ENCODE data around the gene L3MBTL4. TPM values are rescaled to one million over a fixed set of nuclear protein-coding genes. Genes with fewer than 3 reads are reported as not detected.
"Not testable (repeated sequence)": the region's sequence is repeated elsewhere in the genome, so short reads cannot be mapped to it uniquely, and the experiment has no call there.

L3MBTL4 gene
- total RNA-seq, 2 experiments from 2014 or later = 0.13 to 0.17 TPM

DNA sequence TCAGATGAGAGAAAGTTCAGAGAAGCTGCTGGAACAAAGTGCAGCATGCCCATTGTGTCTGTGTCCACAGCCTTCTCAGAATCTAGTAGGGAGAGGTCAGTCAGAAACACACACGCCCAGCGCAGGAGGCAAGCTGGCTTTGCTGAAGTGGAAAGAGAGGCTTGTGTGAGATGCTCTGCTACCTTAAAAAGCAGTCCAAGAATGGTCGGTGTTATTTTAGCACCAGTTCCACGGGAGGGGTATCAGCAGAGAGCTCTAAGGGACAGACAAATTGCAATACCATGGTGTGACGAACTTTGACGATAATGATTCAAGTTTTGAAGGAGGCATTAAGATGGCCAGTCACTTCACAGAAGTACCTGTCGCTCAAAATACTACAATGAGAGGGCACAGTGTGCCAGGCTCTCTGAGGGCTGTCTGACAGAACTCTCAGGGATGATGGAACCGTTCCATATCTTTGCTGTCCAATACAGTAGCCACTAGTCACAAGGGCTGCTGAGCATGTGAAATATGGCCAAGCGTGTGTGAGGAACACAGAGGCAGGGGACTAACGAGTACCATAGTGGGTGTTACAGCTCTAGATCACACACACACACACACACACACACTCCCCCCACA, 281.9 kb downstream of the L3MBTL4 start:
- ChIA-PET CTCF (no interaction called here), POLR2A (no interaction called here)

DNA sequence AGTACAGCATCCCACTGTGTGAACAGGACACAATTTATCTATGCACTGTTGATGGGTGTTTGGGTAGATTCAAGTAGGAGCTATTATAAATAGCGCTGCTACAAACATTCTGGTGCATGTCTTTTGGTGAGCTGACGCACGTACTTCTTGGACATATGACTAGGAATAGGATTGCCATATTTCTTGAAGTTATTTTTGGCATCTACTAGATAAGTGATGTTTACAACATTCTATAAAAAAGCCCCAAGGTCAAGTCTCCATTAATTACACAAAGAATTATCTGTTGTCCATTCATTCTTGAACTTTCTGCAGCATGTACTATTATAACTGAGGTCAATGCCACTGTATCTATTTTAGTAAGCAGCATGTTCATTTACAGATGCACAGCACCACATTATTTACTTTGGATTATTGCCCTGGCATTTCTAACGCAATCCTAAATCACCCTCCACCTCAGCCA, 293.9 kb downstream of the L3MBTL4 start:
- CTCF ChIA-PET = no interaction called here
- POLR2A ChIA-PET = no interaction called here

DNA sequence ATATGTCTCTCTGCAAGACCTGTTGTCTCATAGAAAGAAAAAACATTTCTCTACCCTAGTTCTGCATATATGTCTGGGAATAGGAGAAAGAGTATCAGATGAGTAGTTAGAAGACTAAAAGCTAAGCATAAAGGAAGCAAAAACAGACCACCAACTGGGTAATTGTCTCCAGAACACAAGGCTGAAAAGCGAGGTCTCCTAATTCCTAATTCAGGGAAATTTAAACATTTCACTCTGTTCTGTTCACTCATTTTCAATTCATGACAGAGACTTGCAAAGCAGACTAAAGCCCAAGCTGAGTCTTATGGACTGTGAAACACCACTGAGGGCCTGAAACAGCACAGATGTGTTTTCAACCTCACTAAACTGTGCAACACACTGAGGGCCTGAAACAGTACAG, 294.9 kb downstream of the L3MBTL4 start:
- ChIA-PET POLR2A (no interaction called here), CTCF (no interaction called here)

DNA sequence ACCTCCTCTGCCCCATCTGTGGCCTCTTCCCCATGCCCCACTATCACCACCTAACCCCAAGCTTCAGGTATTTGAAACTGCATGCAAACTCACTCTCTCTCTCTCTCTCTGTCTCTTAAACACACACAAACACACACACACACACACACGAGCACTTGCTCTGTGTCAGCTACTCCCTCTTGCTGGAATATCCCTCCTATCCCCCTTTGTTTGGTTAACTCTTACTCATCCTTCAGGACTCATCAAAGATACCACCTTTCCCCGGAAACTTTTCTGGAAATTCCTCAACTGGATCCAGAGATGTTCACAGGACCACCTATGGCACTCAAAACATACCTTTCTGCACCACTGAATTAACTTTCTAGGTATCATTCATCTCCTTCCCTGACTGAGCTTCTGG, 296.6 kb downstream of the L3MBTL4 start:
- ChIA-PET POLR2A (no interaction called here), CTCF (no interaction called here)

DNA sequence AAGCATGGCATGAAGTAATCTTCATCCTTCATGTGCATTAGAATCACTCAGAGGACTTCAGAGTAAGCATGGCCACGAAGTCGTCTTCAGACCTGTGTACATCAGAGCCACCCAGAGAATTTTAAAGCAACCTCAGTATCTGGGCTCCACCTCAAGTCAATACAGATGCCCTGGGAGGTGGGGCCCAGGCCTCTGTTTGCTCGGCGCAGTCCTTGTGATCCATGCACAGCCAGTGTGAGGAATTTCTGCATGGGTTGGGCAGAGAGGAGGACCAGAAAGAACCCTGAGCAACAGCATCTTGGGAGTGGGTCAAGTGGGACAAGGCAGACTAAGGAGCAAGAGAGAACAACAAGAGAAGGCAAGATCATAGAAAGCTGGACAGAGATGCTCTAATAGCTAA, 299.0 kb downstream of the L3MBTL4 start:
- POLR2A ChIA-PET = no interaction called here
- CTCF ChIA-PET = no interaction called here

DNA sequence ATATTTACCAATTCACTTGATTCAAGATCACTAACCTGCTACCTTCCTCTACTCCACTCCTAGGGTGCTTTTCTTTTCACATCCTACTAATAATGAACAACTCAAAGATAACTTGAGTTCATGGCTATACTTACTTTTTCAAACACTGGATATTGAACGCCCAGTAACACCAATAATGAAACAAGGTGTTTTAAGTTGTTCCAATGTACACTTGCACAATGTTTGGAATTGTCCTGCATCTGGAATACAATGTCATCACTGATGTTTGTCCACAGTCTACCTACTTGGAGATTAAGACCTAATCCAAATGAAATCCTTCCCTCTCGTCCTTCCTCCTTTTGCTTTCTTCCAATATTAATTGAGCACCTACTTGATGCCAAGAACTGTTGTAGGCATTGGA, 301.1 kb downstream of the L3MBTL4 start:
- ChIA-PET POLR2A (no interaction called here), CTCF (no interaction called here)

DNA sequence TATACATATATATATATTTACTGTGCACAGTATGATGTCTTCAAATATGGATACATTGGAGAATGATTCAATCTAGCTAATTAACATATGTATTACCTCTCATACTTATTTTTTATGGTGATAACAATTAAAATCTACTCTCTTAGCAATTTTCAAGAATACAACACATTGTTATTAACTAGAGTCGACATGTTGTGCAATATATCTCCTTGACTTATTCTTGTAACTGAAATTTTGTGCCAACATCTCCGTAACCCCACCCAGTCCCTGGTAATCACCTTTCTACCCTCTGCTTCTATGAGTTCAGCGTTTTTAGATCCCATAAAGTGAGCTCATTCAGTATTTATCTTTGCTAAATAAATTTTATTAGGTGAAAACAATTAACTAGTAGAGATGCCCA, 303.0 kb downstream of the L3MBTL4 start:
- POLR2A ChIA-PET = no interaction called here

DNA sequence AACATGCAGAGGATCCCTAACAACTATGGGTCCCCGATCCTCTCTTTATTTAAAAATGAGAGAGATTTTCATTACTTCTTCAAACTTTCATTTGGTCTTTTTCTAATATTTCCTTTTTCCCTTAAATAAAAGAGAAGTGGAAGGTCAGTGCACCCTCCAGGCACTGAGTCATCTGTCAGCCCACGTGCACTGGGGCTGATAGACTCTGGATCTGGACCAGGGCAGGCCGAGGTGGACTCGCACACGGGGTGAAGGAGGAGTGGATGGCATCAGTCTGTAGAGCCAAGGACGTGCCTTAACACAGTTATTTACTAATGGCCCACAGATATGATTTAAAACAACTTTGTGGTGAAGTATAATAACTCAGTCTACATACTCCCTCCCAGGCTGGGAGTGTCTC, 305.0 kb downstream of the L3MBTL4 start:
- POLR2A ChIA-PET = no interaction called here
- CTCF ChIA-PET = no interaction called here

More for the DNA sequence above, 303.0 kb downstream of the L3MBTL4 start:
- CTCF ChIA-PET = no interaction called here

DNA sequence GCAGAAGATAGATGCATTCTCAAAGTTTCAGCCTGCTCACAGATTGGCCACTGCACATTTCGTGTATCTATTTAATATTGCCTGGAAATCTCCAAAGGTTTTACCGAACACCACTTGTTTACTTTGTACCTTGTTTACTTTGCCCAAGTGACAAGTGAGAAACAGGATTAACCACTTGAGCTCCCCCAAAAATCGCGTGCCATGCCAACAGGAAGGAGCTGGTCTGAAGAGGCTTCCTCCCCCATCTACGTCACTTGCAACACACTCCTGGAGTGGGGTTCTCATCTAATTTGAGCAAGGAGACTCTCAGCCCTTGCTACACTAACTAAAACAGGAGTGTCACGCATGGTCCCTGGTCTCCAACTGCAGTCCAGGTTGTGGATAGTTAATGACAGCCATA, 306.9 kb downstream of the L3MBTL4 start:
- ChIA-PET POLR2A (no interaction called here), CTCF (no interaction called here)

DNA sequence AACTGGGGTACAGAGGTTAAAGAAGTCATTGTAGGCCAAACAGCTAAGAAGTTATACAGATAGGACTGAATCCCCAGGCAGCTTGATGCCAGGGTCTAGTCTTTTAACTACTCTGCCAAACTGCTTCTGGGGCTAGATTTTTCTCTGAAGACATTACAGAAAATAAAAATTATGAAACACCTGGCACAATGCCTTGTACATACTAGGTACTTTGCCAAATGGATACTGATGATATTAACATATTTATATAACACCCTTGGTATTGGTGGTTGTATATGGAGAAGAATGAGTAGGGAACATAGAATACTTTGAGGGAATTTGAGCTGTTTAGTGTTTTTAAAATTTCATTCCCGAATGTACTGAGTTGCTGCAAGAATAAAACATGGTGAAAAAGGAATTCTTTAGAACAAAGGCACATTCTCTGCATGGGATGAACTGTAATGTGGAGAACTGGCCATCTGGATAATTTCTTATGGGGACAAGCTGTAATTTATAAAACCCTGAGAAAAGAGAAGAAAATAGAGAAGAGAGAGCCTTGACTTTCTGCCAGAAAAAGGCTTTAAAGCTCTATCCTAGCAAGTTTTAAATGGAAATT, 308.5 kb downstream of the L3MBTL4 start:
- ChIA-PET POLR2A (no interaction called here), CTCF (no interaction called here)

DNA sequence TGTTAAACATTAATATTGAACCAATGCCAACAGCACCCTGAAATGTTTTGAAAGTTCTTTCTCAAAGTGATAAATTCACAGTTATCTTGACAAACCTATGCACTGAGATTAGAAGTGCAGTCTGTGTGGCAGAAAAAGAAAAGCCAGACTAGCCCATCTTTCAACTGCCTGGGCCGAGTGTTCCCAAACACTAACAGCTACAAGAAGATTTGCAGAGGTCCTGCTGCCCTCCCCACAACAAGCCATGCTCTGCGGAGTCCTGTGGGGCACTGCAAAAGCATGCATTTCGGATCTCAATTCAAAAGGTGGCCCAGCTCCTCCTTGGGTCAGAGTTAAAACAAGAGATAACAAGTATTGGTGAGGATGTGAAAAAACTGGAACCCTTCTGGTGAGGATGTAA, 311.0 kb downstream of the L3MBTL4 start:
- CTCF ChIA-PET = no interaction called here
- POLR2A ChIA-PET = no interaction called here

DNA sequence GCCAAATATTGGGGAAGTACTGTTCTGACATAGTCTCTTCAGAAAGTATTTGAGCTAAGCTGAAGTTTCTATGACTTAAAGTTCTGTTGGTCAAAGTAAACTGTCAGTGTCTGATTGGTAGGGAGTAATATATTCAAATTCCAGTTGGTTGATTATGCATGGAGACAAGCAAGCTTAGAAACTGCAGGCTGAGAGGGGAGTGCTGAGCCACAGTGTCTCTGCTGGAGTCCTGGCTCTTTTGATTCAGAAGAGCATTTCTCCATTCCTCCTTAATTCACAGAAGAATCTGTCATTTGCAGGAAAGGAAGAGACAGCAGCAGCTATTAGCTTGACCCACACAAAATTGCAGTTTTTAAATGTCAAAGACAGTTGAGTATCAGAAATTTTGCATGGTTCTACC, 318.0 kb downstream of the L3MBTL4 start:
- ChIA-PET CTCF (no interaction called here), POLR2A (no interaction called here)

DNA sequence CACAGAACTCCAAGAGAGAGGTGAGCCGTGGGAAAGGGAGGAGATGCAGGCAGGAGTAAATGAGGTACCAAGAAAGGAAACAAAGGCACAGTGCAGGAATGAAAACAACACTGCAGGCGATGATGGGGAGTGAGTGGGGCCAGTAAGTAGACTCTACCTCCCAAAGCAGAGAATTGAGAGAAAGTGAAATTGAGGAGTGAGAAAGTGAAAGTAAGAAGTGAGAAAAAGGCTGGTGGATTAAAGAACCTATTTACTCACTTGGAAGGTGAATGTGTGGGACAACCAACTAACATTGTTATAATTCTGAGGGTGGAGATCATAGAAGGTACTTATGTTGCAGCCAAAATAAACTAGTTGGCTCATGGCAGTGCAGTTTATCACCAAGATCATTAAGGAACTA, 326.3 kb downstream of the L3MBTL4 start:
- CTCF ChIA-PET = interaction anchor here (0.6 kb wide), 2 partner anchors 16 to 795 kb away, joined by 3 read pairs; no protein-coding TSS in a partner anchor
- POLR2A ChIA-PET = no interaction called here

DNA sequence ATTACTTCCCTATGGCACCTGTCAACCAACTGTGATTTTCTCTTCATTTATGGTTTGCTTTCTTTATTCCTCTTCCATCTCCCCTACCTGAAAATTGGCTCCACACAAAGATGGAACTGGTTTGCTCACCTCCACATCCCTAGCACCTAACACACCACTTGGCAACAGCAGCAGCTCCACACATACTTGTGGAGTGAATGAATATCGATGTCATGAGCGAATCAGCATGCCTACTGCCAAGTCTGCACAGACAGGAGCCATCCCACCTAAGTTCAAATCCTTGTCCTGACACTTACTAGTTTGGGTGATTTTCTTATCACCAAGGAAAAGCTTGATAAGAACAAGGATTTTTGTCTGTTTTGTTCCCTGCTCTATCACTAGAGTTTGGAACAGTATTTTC, 328.0 kb downstream of the L3MBTL4 start:
- CTCF ChIA-PET = no interaction called here
- POLR2A ChIA-PET = no interaction called here

DNA sequence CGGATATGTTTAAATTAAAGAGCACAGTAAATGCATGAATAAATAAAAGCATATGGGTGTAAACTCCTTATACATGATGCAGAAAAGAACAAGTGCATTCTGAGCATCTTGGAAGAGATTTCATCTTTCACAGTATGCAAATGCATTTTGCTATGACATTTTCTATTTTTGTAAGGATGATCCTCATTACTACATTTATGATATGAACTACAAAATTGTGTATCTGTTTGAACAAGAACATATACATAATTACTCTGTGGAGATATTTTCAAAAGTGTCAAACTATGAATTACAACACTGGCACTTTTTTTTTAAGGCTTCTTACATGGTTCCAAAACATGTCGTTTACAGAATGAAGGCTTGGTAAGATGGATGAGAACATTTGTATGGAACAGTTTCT, 335.3 kb downstream of the L3MBTL4 start:
- POLR2A ChIA-PET = no interaction called here

DNA sequence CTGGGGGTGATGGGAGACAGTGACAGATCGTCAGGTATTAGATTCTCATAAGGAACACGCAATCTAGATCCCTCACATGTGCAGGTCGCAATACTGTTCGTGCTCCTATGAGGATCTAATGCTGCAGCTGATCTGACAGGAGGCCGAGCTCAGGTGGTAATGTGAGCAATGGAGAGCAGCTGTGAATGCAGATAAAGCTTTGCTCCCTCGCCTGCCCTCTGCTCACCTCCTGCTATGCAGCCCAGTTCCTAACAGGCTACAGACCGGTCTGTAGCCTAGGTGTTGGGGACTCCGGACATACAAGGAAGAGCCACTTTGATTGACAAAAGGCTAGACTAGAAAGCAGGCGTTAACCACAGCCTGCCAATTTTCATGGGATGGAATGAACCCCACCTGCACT, 335.8 kb downstream of the L3MBTL4 start:
- ChIA-PET CTCF (no interaction called here), POLR2A (no interaction called here)

More for the DNA sequence above, 335.3 kb downstream of the L3MBTL4 start:
- CTCF ChIA-PET = no interaction called here

DNA sequence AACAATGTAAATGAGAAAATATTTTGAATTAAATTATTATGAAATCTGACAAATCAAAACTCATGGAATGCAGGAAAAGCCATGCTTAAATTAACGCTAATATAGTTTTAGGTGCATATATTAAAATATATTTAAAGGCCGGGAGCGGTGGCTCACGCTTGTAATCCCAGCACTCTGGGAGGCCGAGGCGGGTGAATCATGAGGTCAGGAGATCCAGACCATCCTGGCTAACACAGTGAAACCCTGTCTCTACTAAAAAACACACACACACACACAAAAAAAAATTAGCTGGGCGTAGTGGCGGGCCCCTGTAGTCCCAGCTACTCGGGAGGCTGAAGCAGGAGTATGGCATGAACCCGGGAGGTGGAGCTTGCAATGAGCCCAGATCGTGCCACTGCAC, 342.3 kb downstream of the L3MBTL4 start:
- POLR2A ChIA-PET, CTCF ChIA-PET: not testable (repeated sequence)

DNA sequence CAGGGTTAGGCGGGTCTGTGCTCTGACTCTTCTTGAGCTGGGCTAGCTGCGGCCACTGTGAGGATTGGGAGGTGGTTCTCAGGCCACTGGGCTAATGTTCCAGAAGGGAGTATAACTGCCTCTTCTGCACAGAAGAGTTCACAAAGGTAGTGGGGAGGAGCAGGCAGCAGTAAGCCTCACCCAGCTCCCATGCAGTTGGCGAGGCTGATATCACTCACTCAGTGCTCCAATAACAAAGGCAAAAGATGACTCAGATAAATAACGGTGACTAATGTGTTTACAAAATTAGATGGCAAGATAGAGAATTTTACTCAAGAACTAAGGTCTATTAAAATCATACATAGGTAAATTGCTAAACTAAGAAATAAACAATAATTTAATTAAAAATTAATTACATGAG, 345.2 kb downstream of the L3MBTL4 start:
- ChIA-PET POLR2A (no interaction called here), CTCF (interaction anchor here (0.7 kb wide), 1 partner anchor 81 kb away, joined by 4 read pairs; no protein-coding TSS in a partner anchor)

DNA sequence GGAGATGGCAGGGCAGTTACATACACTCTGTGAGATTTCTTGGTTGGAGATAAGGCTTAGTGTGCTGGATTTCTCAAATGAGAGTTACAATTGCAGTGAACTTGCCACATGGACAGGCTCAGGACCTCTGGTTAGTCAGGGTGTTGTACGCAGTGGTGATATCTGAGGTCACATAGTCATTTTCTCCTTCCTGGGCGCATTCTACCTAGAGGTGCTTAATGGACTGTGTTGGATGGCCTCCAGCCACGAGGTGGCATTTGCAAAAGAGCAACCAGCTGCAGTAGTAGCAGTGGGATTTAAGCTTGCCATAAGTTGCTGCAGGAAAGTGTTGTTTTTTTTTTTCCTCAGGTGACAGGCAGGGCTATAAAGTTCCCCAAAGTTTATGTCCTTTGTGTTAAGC, 345.6 kb downstream of the L3MBTL4 start:
- POLR2A ChIA-PET = no interaction called here

DNA sequence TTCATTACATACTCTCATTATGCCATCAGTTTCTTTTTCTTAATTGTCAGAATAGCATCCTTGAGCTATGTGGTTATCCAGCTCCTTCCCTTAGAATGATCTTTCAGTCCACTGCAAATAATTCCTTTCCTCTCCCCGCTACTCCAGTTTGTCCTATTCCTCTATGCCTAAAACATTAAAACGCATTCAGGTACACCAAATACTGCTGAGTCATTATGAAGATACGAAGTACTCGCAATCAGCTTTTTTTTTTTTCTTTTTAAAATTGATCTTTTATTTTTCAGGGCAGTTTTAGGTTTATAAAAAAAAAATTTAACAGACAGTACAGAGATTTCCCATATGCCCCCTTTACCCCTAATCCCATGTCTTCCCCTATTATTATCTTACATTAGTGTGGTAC, 354.6 kb downstream of the L3MBTL4 start:
- ChIA-PET CTCF (no interaction called here), POLR2A (no interaction called here)

More for the DNA sequence above, 345.6 kb downstream of the L3MBTL4 start:
- CTCF ChIA-PET = no interaction called here

DNA sequence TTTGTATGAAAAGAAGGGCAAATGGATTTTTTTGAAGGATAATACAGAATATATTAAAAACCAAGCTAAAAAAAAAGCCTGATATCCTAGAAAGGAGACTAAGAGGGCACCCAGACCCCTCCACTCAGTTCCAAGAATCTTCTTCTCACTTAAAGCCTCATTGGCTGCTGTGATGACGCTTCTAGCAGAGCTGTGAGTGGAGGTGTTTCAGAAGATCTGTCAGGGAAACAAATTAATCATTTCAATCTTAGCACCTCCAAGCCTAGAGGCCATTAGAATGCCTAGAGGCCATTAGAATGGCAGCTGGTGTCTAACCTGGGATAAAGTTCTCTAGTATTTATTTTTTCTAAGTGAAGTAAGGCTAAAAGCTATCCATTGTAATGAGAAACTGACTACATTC, 355.2 kb downstream of the L3MBTL4 start:
- POLR2A ChIA-PET = no interaction called here
- CTCF ChIA-PET = no interaction called here

DNA sequence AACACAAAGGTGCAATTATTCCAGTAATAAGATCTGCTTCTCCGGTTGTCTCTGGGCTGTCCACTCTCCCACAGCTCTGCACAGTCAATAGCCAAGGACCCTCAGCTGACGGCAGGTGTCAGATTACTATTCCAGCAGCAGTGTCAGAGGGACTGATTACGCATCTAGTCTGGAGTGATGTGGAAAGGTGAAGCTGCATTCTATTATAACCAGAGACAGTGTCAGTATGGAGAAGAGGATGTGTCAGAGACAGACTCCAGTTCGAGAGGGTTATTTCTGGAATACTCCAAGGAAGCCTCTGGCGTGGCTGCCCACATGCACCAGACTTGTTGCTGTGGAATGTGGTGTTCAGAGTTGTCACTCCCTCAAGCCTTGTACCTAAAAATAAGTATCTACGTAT, 355.8 kb downstream of the L3MBTL4 start:
- CTCF ChIA-PET = no interaction called here
- POLR2A ChIA-PET = no interaction called here

Data from activated CD8-positive, alpha-beta memory T cell treated with anti-CD3 and anti-CD28 coated beads for 36 hours (primary cell).